CD4-positive, alpha-beta T cell treated with Interferon gamma for 1 hour (primary cell): Measurements from ENCODE around the gene TMEM131.
"Not testable (repeated sequence)": the region's sequence is repeated elsewhere in the genome, so short reads cannot be mapped to it uniquely, and the experiment has no call there.

Experiments used
- DNase-seq: peaks from one replicate; pipeline ENCODE4 v3.0.0-alpha.2; 2020

Gene TMEM131

GRCh38 chr2:97995734-97996624, at the start of gene TMEM131:
Gene TMEM131, minus strand, starts transcription at chr2:97995948. Its CDS starts 286 bp downstream, at chr2:97995662.
- peak; percentile 93 for DNase-seq

GRCh38 chr2:98044730-98045129, 49.0 kb upstream of the TMEM131 start:
- not testable (repeated sequence) for DNase-seq

GRCh38 chr2:98043101-98043500, 47.4 kb upstream of the TMEM131 start:
- no peak for DNase-seq

- no peak for DNase-seq
Measured at GRCh38 chr2:98040331-98040939, 44.7 kb upstream of the TMEM131 start.

- DNase-seq, result peak; percentile 18
Measured at GRCh38 chr2:98039085-98039756, 43.5 kb upstream of the TMEM131 start.

- no peak for DNase-seq
Measured at GRCh38 chr2:98037666-98038336, 42.1 kb upstream of the TMEM131 start.

GRCh38 chr2:98037206-98037605, 41.5 kb upstream of the TMEM131 start:
- DNase-seq, result no peak

- DNase-seq, result no peak
Measured at GRCh38 chr2:98036349-98037000, 40.7 kb upstream of the TMEM131 start.

GRCh38 chr2:98034745-98035144, 39.0 kb upstream of the TMEM131 start:
- no peak for DNase-seq

- DNase-seq, result no peak
Measured at GRCh38 chr2:98032086-98032485, 36.3 kb upstream of the TMEM131 start.

GRCh38 chr2:98029718-98030222, 34.0 kb upstream of the TMEM131 start:
- DNase-seq, result no peak

GRCh38 chr2:98028931-98029717, 33.4 kb upstream of the TMEM131 start:
- DNase-seq, result no peak

- no peak for DNase-seq
Measured at GRCh38 chr2:98028101-98028561, 32.4 kb upstream of the TMEM131 start.

- DNase-seq, result no peak
Measured at GRCh38 chr2:98027538-98027937, 31.8 kb upstream of the TMEM131 start.

GRCh38 chr2:98026927-98027522, 31.3 kb upstream of the TMEM131 start:
- peak; percentile 39 for DNase-seq

- no peak for DNase-seq
Measured at GRCh38 chr2:98026292-98026691, 30.5 kb upstream of the TMEM131 start.

- no peak for DNase-seq
Measured at GRCh38 chr2:98025481-98026037, 29.8 kb upstream of the TMEM131 start.

GRCh38 chr2:98022067-98022466, 26.3 kb upstream of the TMEM131 start:
- not testable (repeated sequence) for DNase-seq

- no peak for DNase-seq
Measured at GRCh38 chr2:98020992-98021713, 25.4 kb upstream of the TMEM131 start.

- no peak for DNase-seq
Measured at GRCh38 chr2:98020516-98020915, 24.8 kb upstream of the TMEM131 start.
